H1 (cell line): ENCODE data around the gene ITPR1. TPM values are rescaled to one million over a fixed set of nuclear protein-coding genes. Genes with fewer than 3 reads are reported as not detected.

Experiments
- CTCF ChIA-PET: fragments of 300-600 bp; sonication (Branson Sonifier 250); formaldehyde crosslinking; loops from one replicate; lab custom pipeline; 2021; ENCODE audit not compliant: partially characterized antibody; lab: Charles Lee
- POLR2A ChIA-PET: fragments of 300-600 bp; sonication (Branson Sonifier 250); formaldehyde crosslinking; loops from one replicate; lab custom pipeline; 2021; ENCODE audit warnings: inconsistent platforms; ENCODE audit not compliant: partially characterized antibody; lab: Charles Lee
- DNase-seq, 2 experiments: peaks; one replicate each; pipeline versions ENCODE4 v3.0.0 to v3.0.0-alpha.2; 2010 to 2022; ENCODE audit warnings: low spot score in 2 of 2, low read depth in 1 of 2, mixed read lengths in 1 of 2
- FAIRE-seq: peaks from 2 replicates; lab custom pipeline; 2011; peaks lifted over from hg19 to GRCh38; lab: Jason Lieb, UNC
- H2AFZ ChIP-seq: 2 replicates; pipeline ENCODE4 v1.8.1; 2012; ENCODE audit warnings: low read length, inconsistent platforms
- H2AK5ac ChIP-seq: 2 replicates; pipeline ENCODE4 v1.6.1; 2013; ENCODE audit warnings: low read depth, low read length
- H2BK120ac ChIP-seq: replicated peaks from 2 replicates; pipeline ENCODE3; 2013; ENCODE audit warnings: low read depth, low read length, inconsistent platforms
- H2BK12ac ChIP-seq: 2 replicates; pipeline ENCODE4 v1.6.1; 2013; ENCODE audit warnings: low read depth, low read length
- H2BK15ac ChIP-seq: 2 replicates; pipeline ENCODE4 v1.6.1; 2013; ENCODE audit warnings: low read length
- H2BK20ac ChIP-seq: 2 replicates; pipeline ENCODE4 v1.6.1; 2013; ENCODE audit warnings: low read length
- H2BK5ac ChIP-seq: 2 replicates; pipeline ENCODE4 v1.6.1; 2013; ENCODE audit warnings: low read depth, low read length
- H3K14ac ChIP-seq: 2 replicates; pipeline ENCODE4 v1.6.1; 2013; ENCODE audit warnings: inconsistent platforms; ENCODE audit not compliant: insufficient read length
- H3K18ac ChIP-seq: 2 replicates; pipeline ENCODE4 v1.6.1; 2013; ENCODE audit warnings: low read length; ENCODE audit errors: extremely low read depth
- H3K23ac ChIP-seq: 2 replicates; pipeline ENCODE4 v1.6.1; 2013; ENCODE audit warnings: inconsistent platforms; ENCODE audit not compliant: insufficient read length
- H3K23me2 ChIP-seq: 2 replicates; pipeline ENCODE4 v1.6.1; 2013; ENCODE audit warnings: low read depth, low read length
- H3K27ac ChIP-seq: 2 replicates; pipeline ENCODE4 v1.6.1; 2011; ENCODE audit warnings: low read depth, low read length, inconsistent platforms
- H3K27me3 ChIP-seq, 4 experiments: replicated peaks in 1 of 4; 1 replicate in 1 of 4; 2 replicates in 3 of 4; pipeline versions ENCODE4 v1.6.1 to v1.8.1; 2011 to 2013; ENCODE audit warnings: low read length in 3 of 4, mild to moderate bottlenecking in 3 of 4, inconsistent platforms in 2 of 4, mixed read lengths in 2 of 4, moderate library complexity in 1 of 4; ENCODE audit not compliant: control insufficient read depth in 3 of 4, insufficient read depth in 3 of 4; ENCODE audit errors: extremely low read depth in 1 of 4
- H3K36me3 ChIP-seq, 4 experiments: 2 replicates each; pipeline versions ENCODE4 v1.6.1 to v1.8.1; 2011 to 2013; ENCODE audit warnings: mild to moderate bottlenecking in 4 of 4, low read length in 3 of 4, moderate library complexity in 2 of 4, control low read depth in 1 of 4, inconsistent platforms in 1 of 4; ENCODE audit not compliant: insufficient read depth in 4 of 4, control insufficient read depth in 2 of 4
- H3K4ac ChIP-seq: replicated peaks from 2 replicates; pipeline ENCODE3; 2013; ENCODE audit warnings: low read length, low read depth, mixed read lengths, inconsistent platforms; ENCODE audit not compliant: insufficient read length
- H3K4me1 ChIP-seq, 4 experiments: replicated peaks in 1 of 4; 1 replicate in 1 of 4; 2 replicates in 3 of 4; pipeline versions ENCODE4 v1.6.1 to v1.8.1; 2011 to 2013; ENCODE audit warnings: low read length in 3 of 4, inconsistent platforms in 2 of 4, mixed read lengths in 1 of 4; ENCODE audit not compliant: insufficient read depth in 4 of 4, control insufficient read depth in 3 of 4
- H3K4me2 ChIP-seq, 2 experiments: 2 replicates each; pipeline versions ENCODE4 v1.6.1 to v1.8.1; 2011 to 2013; ENCODE audit warnings: low read depth in 2 of 2, low read length in 2 of 2, control low read depth in 1 of 2, inconsistent platforms in 1 of 2, mild to moderate bottlenecking in 1 of 2; ENCODE audit not compliant: insufficient read depth in 1 of 2
- H3K4me3 ChIP-seq, 4 experiments: fragments of 200-600, 300-600 bp in 1 of 4; sonication (generic), shearing (Covaris generic), sonication (Bioruptor Twin) in 1 of 4; 2 replicates each; pipeline versions ENCODE4 v1.5.1 to v1.8.1; 2011 to 2016; ENCODE audit warnings: low read length in 4 of 4, low read depth in 3 of 4, control low read depth in 2 of 4, inconsistent platforms in 2 of 4, mild to moderate bottlenecking in 2 of 4, mixed read lengths in 1 of 4, moderate library complexity in 1 of 4; ENCODE audit not compliant: insufficient read depth in 2 of 4; ENCODE audit errors: extremely low read depth in 1 of 4
- H3K56ac ChIP-seq: replicated peaks from 2 replicates; pipeline ENCODE3; 2013; ENCODE audit warnings: low read depth, mild to moderate bottlenecking, mixed read lengths, low read length, inconsistent platforms; ENCODE audit not compliant: insufficient read length
- H3K79me1 ChIP-seq: 2 replicates; pipeline ENCODE4 v1.6.1; 2013; ENCODE audit warnings: low read depth, low read length, control low read depth
- H3K79me2 ChIP-seq, 2 experiments: 2 replicates each; pipeline versions ENCODE4 v1.6.1 to v1.8.1; 2012 to 2013; ENCODE audit warnings: low read length in 2 of 2, mild to moderate bottlenecking in 2 of 2, inconsistent platforms in 1 of 2; ENCODE audit not compliant: insufficient read depth in 2 of 2, control insufficient read depth in 1 of 2
- H3K9ac ChIP-seq, 4 experiments: replicated peaks in 1 of 4; 1 replicate in 1 of 4; 2 replicates in 3 of 4; pipeline versions ENCODE4 v1.6.1 to v1.8.1; 2011 to 2013; ENCODE audit warnings: low read depth in 3 of 4, low read length in 3 of 4, control low read depth in 2 of 4, mild to moderate bottlenecking in 2 of 4, moderate library complexity in 2 of 4, inconsistent platforms in 1 of 4; ENCODE audit errors: extremely low read depth in 1 of 4
- H3K9me3 ChIP-seq, 2 experiments: 2 replicates each; pipeline versions ENCODE4 v1.6.1 to v1.8.1; 2012 to 2013; ENCODE audit warnings: mild to moderate bottlenecking in 2 of 2, moderate library complexity in 2 of 2, control low read depth in 1 of 2, inconsistent platforms in 1 of 2, low read depth in 1 of 2, low read length in 1 of 2, mixed read lengths in 1 of 2; ENCODE audit not compliant: insufficient read depth in 2 of 2
- H4K20me1 ChIP-seq, 2 experiments: replicated peaks in 1 of 2; 2 replicates each; pipeline versions ENCODE3 to v1.8.1; 2011 to 2013; ENCODE audit warnings: inconsistent platforms in 2 of 2, low read length in 2 of 2, mild to moderate bottlenecking in 1 of 2; ENCODE audit not compliant: insufficient read depth in 2 of 2, control insufficient read depth in 1 of 2
- H4K5ac ChIP-seq: 2 replicates; pipeline ENCODE4 v1.6.1; 2013; ENCODE audit warnings: low read length, low read depth, mixed read lengths, inconsistent platforms; ENCODE audit not compliant: insufficient read length
- H4K8ac ChIP-seq: 2 replicates; pipeline ENCODE4 v1.8.0; 2013; ENCODE audit warnings: mild to moderate bottlenecking, moderate library complexity, low read length, inconsistent platforms; ENCODE audit not compliant: insufficient read depth; ENCODE audit errors: extremely low read depth
- H4K91ac ChIP-seq: replicated peaks from 2 replicates; pipeline ENCODE3; 2013; ENCODE audit warnings: low read length, mixed read lengths, inconsistent platforms; ENCODE audit not compliant: insufficient read length
- ASH2L ChIP-seq: fragments of 200-600, 300-600 bp; sonication (generic); IDR thresholded peaks from one replicate; pipeline ENCODE4 v1.7.1; 2017; ENCODE audit warnings: low read length
- BACH1 ChIP-seq: IDR thresholded peaks from 2 replicates; pipeline ENCODE4 v1.6.1; 2012; ENCODE audit warnings: low read length, improper control_type of control experiment
- EGR1 ChIP-seq: IDR thresholded peaks from 2 replicates; pipeline ENCODE4 v1.6.1; 2011; ENCODE audit warnings: low read depth, low read length, borderline replicate concordance
- EP300 ChIP-seq, 2 experiments: IDR thresholded peaks; 1 replicate in 1 of 2; 2 replicates in 1 of 2; pipeline ENCODE4 v1.6.1; 2011 to 2012; ENCODE audit warnings: low read depth in 2 of 2, low read length in 2 of 2, mild to moderate bottlenecking in 2 of 2, borderline replicate concordance in 1 of 2, inconsistent platforms in 1 of 2, moderate library complexity in 1 of 2
- JUND ChIP-seq: IDR thresholded peaks from 2 replicates; pipeline ENCODE4 v1.6.1; 2011; ENCODE audit warnings: mild to moderate bottlenecking, improper control_type of control experiment, low read length
- KDM1A ChIP-seq: fragments of 200-600, 300-600 bp; sonication (generic); IDR thresholded peaks from 2 replicates; pipeline ENCODE4 v1.7.1; 2016; ENCODE audit warnings: mild to moderate bottlenecking, low read length, borderline replicate concordance
- KDM4A ChIP-seq: IDR thresholded peaks from one replicate; pipeline ENCODE4 v1.7.1; 2012; ENCODE audit warnings: low read depth, mild to moderate bottlenecking, moderate library complexity, low read length, inconsistent platforms; ENCODE audit not compliant: severe bottlenecking
- RAD21 ChIP-seq, 2 experiments: IDR thresholded peaks in 1 of 2; conservative IDR thresholded peaks in 1 of 2; 2 replicates each; pipeline ENCODE4 v1.6.1; 2011; ENCODE audit warnings: low read depth in 2 of 2, low read length in 2 of 2, improper control_type of control experiment in 1 of 2, inconsistent platforms in 1 of 2, mild to moderate bottlenecking in 1 of 2, moderate library complexity in 1 of 2
- SIRT6 ChIP-seq: IDR thresholded peaks from one replicate; pipeline ENCODE4 v1.7.1; 2012; ENCODE audit warnings: low read length, inconsistent platforms
- SIX5 ChIP-seq: IDR thresholded peaks from 2 replicates; pipeline ENCODE4 v1.6.1; 2011; ENCODE audit warnings: mild to moderate bottlenecking, low read depth, low read length
- TBP ChIP-seq: IDR thresholded peaks from 2 replicates; pipeline ENCODE4 v1.6.1; 2011; ENCODE audit warnings: low read depth, low read length, improper control_type of control experiment
- TEAD4 ChIP-seq: IDR thresholded peaks from 2 replicates; pipeline ENCODE4 v1.6.1; 2012; ENCODE audit warnings: low read depth, low read length, inconsistent platforms, mixed read lengths
- WGBS, 2 experiments: shearing (Covaris generic) in 1 of 2; methylation state at CpG; one replicate each; pipeline versions ENCODE4 v1.1.6 to v1.1.7; 2013 to 2015; ENCODE audit warnings: low lambda C conversion rate in 2 of 2, mixed read lengths in 2 of 2, inconsistent platforms in 1 of 2, low coverage in 1 of 2, missing lambda C conversion rate in 1 of 2; ENCODE audit not compliant: insufficient replicate concordance in 2 of 2, insufficient coverage in 1 of 2, insufficient read length in 1 of 2; ENCODE audit errors: extremely low coverage in 1 of 2, missing lambda C conversion rate in 1 of 2; 5-methylcytosine and 5-hydroxymethylcytosine counted together
- polyA plus RNA-seq, 7 experiments: library from polyadenylated mRNA; depleted of rRNA in 3 of 7; stranded (reverse) in 5 of 7; unstranded in 2 of 7; fragments of >200 nt in 5 of 7; fragments of 200-250 nt in 2 of 7; gene quantifications; 1 replicate in 5 of 7; 2 replicates in 1 of 7; 4 replicates in 1 of 7; pipeline versions ENCODE4 v1.2.1 to v1.2.3, GENCODE V29; 2011 to 2013; ENCODE audit warnings: missing spikeins in 2 of 7, mixed read lengths in 2 of 7
- total RNA-seq: library from RNA; stranded (reverse); fragmentation: NEBNext Ultra II Directional; extraction: Animal tissue kit (Norgen Biotek cat#: 25700); gene quantifications from 2 replicates; pipeline ENCODE4 v1.2.1, GENCODE V29; 2021

ITPR1 gene
- total and polyA plus RNA-seq, 2 of the 8 experiments (the other 6 are each of a cell fraction or from before 2014, with no cell fraction given), result 2.5 to 16.3 TPM

GRCh38 chr3:4523710-4524698, 30.9 kb downstream of the ITPR1 start:
- H4K8ac ChIP-seq, result no peak overlapping the region; the same call in 1 of the 2 replicates
- WGBS, 2 experiments, result 81% methylated on average over 10 of the region's 12 CpGs; no CpG with 5 or more reads in 1 of the 2 experiments
- H3K14ac ChIP-seq, result no peak overlapping the region
- no peaks in the 10 kb centered on the region for H3K4me1 ChIP-seq
- DNase-seq (no peak), FAIRE-seq (no peak)
- H2AK5ac ChIP-seq, result no peak overlapping the region
- H3K79me2 ChIP-seq, result no peaks in the 10 kb centered on the region
- H4K5ac ChIP-seq, result no peak overlapping the region
- H3K4me3 ChIP-seq, result no peak overlapping the region
- H3K4ac ChIP-seq, result no peak overlapping the region
- no peak overlapping the region for H3K23ac ChIP-seq
- H4K91ac ChIP-seq, result no peak overlapping the region
- no peak overlapping the region for H2BK12ac ChIP-seq
- H3K36me3 ChIP-seq, result no peaks in the 10 kb centered on the region
- H3K9me3 ChIP-seq, result no peaks in the 10 kb centered on the region
- no peak overlapping the region for H2BK120ac ChIP-seq
- no peaks in the 10 kb centered on the region for H3K79me1 ChIP-seq
- H3K27me3 ChIP-seq, result no peaks in the 10 kb centered on the region
- no peak overlapping the region for H3K9ac ChIP-seq
- no peak overlapping the region for H2BK15ac ChIP-seq
- no peak overlapping the region for H2BK20ac ChIP-seq
- no peaks in the 10 kb centered on the region for H3K23me2 ChIP-seq
- H2AFZ ChIP-seq, result no peak overlapping the region
- H3K56ac ChIP-seq, result no peak overlapping the region
- no peak overlapping the region for H3K27ac ChIP-seq
- H3K4me2 ChIP-seq, result no peak overlapping the region
- no peak overlapping the region for H2BK5ac ChIP-seq
- CTCF ChIA-PET, result interaction anchor here (0.6 to 2.0 kb wide), 3 partner anchors 11 to 173 kb away, joined by 3 to 8 read pairs (median 6); no protein-coding TSS in a partner anchor
- H3K18ac ChIP-seq, result no peak overlapping the region
- POLR2A ChIA-PET, result interaction anchor here (1.4 to 2.2 kb wide), 2 partner anchors 31 to 57 kb away, joined by 3 to 11 read pairs; partner anchors contain the start of genes ITPR1 and SUMF1
- H4K20me1 ChIP-seq, result no peaks in the 10 kb centered on the region
- no peak for TF ChIP-seq TEAD4
- TF ChIP-seq ASH2L, result no peak
- TF ChIP-seq TBP, result no peak
- no peak for TF ChIP-seq BACH1
- no peak for TF ChIP-seq JUND
- no peak for TF ChIP-seq SIRT6
- no peak for TF ChIP-seq RAD21 (IDR thresholded peaks at IDR 0.05 in 1 of 2, conservative IDR thresholded peaks at IDR 0.05 in 1 of 2; ENCODE audit: low read depth in 2 of 2, low read length in 2 of 2)
- TF ChIP-seq KDM4A, result no peak
- no peak for TF ChIP-seq KDM1A
- no peak for TF ChIP-seq EGR1
- no peak for TF ChIP-seq SIX5
- no peak for TF ChIP-seq EP300 (IDR thresholded peaks at IDR 0.05; ENCODE audit: borderline replicate concordance in 1 of 2, low read depth in 2 of 2, low read length in 2 of 2)
